ENCODE measurements around the gene SLC25A29.

DNA sequence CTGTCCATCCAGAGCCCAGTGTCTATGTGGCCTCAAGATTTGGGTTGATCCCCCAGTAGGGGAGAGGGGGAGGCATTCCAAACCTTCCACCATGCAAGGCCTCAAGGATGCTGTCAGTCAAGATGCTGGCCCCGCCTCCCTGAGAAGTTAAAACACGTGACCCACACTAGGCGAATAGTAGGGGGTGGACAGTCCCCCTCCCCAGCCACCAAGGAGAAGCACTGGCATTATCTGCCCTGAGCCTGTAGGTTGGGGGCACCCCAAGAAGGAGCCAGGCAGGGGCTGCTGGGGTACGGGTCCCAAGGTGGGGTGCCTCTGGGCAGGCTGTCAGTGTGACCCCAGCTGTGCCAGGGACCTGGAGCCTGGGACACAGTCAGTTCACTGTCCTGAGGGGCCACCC is 2.3 kb downstream of the SLC25A29 start:
- TF ChIP-seq, protein P1, sequence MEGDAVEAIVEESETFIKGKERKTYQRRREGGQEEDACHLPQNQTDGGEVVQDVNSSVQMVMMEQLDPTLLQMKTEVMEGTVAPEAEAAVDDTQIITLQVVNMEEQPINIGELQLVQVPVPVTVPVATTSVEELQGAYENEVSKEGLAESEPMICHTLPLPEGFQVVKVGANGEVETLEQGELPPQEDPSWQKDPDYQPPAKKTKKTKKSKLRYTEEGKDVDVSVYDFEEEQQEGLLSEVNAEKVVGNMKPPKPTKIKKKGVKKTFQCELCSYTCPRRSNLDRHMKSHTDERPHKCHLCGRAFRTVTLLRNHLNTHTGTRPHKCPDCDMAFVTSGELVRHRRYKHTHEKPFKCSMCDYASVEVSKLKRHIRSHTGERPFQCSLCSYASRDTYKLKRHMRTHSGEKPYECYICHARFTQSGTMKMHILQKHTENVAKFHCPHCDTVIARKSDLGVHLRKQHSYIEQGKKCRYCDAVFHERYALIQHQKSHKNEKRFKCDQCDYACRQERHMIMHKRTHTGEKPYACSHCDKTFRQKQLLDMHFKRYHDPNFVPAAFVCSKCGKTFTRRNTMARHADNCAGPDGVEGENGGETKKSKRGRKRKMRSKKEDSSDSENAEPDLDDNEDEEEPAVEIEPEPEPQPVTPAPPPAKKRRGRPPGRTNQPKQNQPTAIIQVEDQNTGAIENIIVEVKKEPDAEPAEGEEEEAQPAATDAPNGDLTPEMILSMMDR (IDR thresholded peaks at IDR 0.05), result no peak
- no peak for TF ChIP-seq EP300 (IDR thresholded peaks at IDR 0.05)

Measured in sigmoid colon (tissue), 4 donors.